Nephron progenitor cell (in vitro differentiated cells): ENCODE measurements around the gene ABCA2.

ENCODE experiments used
- DNase-seq: peaks from one replicate; pipeline ENCODE4 v3.0.0; 2021
- H3K27ac Mint-ChIP-seq: 2 replicates; pipeline ENCODE4 v1.8.0; 2021; ENCODE audit warnings: mild to moderate bottlenecking, moderate library complexity, mixed read lengths
- H3K27me3 Mint-ChIP-seq: 2 replicates; pipeline ENCODE4 v1.8.0; 2021; ENCODE audit warnings: mild to moderate bottlenecking, low read depth, mixed read lengths; ENCODE audit not compliant: poor library complexity
- H3K36me3 Mint-ChIP-seq: 2 replicates; pipeline ENCODE4 v1.8.0; 2021; ENCODE audit warnings: low read depth, mixed read lengths
- H3K4me1 Mint-ChIP-seq: 2 replicates; pipeline ENCODE4 v1.8.0; 2021; ENCODE audit warnings: mixed read lengths
- H3K4me3 Mint-ChIP-seq: 2 replicates; pipeline ENCODE4 v1.8.0; 2021; ENCODE audit warnings: mild to moderate bottlenecking, moderate library complexity, mixed read lengths
- H3K9me3 Mint-ChIP-seq: 2 replicates; pipeline ENCODE4 v1.8.0; 2021; ENCODE audit warnings: mild to moderate bottlenecking, moderate library complexity, mixed read lengths
- CTCF ChIP-seq: fragments of 200-600 bp; sonication (generic); IDR thresholded peaks from 2 replicates; pipeline ENCODE4 v1.5.0; 2021; ENCODE audit warnings: antibody characterized with exemption

Gene ABCA2

GRCh38 chr9:137001857-137002645, 26.0 kb downstream of the ABCA2 start:
- peaks cover 27% of the 10 kb centered on the region for H3K27me3 Mint-ChIP-seq
- no peak for TF ChIP-seq CTCF
- peaks cover 20% of the 10 kb centered on the region for H3K4me1 Mint-ChIP-seq
- no peak for DNase-seq
- H3K4me3 Mint-ChIP-seq, result no peak overlapping the region
- no peak overlapping the region for H3K27ac Mint-ChIP-seq
- H3K9me3 Mint-ChIP-seq, result peaks cover 24% of the 10 kb centered on the region
- no peaks in the 10 kb centered on the region for H3K36me3 Mint-ChIP-seq

DNA sequence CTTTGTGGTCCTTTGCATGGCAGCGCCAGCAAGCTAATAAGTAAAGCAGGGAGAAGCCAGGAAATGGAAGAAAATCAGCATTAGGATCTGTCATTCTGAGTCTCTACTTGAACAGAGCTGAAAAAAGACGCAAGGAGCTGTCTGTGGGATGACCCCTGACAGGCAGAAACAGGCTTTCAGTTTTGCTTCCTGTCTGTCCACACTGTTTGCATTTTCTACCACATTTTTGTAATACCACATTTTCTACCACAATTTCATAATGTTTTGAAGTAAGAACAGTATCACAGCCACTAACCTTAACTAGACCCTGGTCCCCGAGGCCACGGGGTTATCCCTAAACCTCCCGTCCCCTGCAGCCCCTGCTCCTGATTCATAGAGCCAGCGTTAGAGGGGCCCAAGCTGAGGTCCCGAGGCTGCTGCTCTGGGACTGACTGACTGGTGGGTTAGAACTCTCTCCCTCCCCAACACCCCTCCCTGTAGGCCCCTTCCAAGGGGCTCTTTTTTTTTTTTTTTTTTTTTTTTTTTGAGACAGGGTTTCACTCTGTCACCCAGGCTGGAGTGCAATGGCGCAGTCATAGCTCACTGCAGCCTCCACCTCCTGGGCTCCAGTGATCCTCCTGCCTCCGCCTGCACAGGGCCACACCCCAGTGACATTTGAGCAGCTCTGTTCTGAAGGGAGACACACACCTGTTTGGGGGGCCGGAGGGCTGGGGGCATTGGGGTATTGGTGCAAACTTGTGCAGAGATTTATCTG, 27.7 kb downstream of the ABCA2 start:
- no peak overlapping the region for H3K4me3 Mint-ChIP-seq
- H3K36me3 Mint-ChIP-seq, result no peaks in the 10 kb centered on the region
- peaks cover 11% of the 10 kb centered on the region for H3K9me3 Mint-ChIP-seq
- no peak for DNase-seq
- H3K27me3 Mint-ChIP-seq, result peaks cover 27% of the 10 kb centered on the region
- no peak overlapping the region for H3K27ac Mint-ChIP-seq
- H3K4me1 Mint-ChIP-seq, result peaks cover 25% of the 10 kb centered on the region
- no peak for TF ChIP-seq CTCF

GRCh38 chr9:136997830-136998234, 30.2 kb downstream of the ABCA2 start:
- H3K9me3 Mint-ChIP-seq, result no peaks in the 10 kb centered on the region
- peaks cover 25% of the 10 kb centered on the region for H3K4me1 Mint-ChIP-seq
- H3K4me3 Mint-ChIP-seq, result no peak overlapping the region
- TF ChIP-seq CTCF, result no peak
- peaks cover 25% of the 10 kb centered on the region for H3K27me3 Mint-ChIP-seq
- DNase-seq, result no peak
- no peak overlapping the region for H3K27ac Mint-ChIP-seq
- no peaks in the 10 kb centered on the region for H3K36me3 Mint-ChIP-seq

GRCh38 chr9:136997371-136997770, 30.7 kb downstream of the ABCA2 start:
- Mint-ChIP-seq H3K9me3 (no peaks in the 10 kb centered on the region), H3K4me1 (peaks cover 25% of the 10 kb centered on the region), H3K36me3 (no peaks in the 10 kb centered on the region), H3K27me3 (peaks cover 23% of the 10 kb centered on the region), H3K4me3 (no peak overlapping the region), H3K27ac (no peak overlapping the region)
- DNase-seq, result no peak
- no peak for TF ChIP-seq CTCF

- Mint-ChIP-seq H3K9me3 (peaks cover under 1% of the 10 kb centered on the region), H3K4me3 (no peak within 1 kb of the TSS), H3K27me3 (peaks cover 23% of the 10 kb centered on the region), H3K4me1 (peaks cover 25% of the 10 kb centered on the region), H3K36me3 (no peaks in the 10 kb centered on the region), H3K27ac (no peak within 1 kb of the TSS)
- peak; percentile 40 for DNase-seq
- no peak for TF ChIP-seq CTCF
Measured at GRCh38 chr9:136996361-136997292, 31.4 kb downstream of the ABCA2 start, which contains the start of gene CLIC3. CLIC3 (minus strand) TSS chr9:136996568; CDS start chr9:136996543, 25 bp downstream.
